Activated T-cell treated with anti-CD3 and anti-CD28 coated beads, Interleukin-2, amount 50 U/mL, for 4 hours (primary cell): ENCODE results near the gene RGS19. TPM values are rescaled to one million over a fixed set of nuclear protein-coding genes. Genes with fewer than 3 reads are reported as not detected.

Experiments used
- ATAC-seq, 2 donors: fragments of 200-7000 bp; cut with Tn5 transposase; one replicate each; pipeline ENCODE4 v1.10.0; 2021
- DNase-seq: peaks from one replicate; pipeline ENCODE4 v3.0.0-alpha.2; 2020
- H3K27me3 Mint-ChIP-seq: one replicate; pipeline ENCODE4 v1.8.0; 2021; ENCODE audit warnings: low read depth, mixed read lengths
- H3K36me3 Mint-ChIP-seq: one replicate; pipeline ENCODE4 v1.8.0; 2022; ENCODE audit warnings: mixed read lengths; ENCODE audit not compliant: insufficient read depth
- H3K4me1 Mint-ChIP-seq: one replicate; pipeline ENCODE4 v1.8.0; 2021; ENCODE audit warnings: low read depth, mixed read lengths
- H3K4me3 Mint-ChIP-seq: one replicate; pipeline ENCODE4 v1.8.0; 2021; ENCODE audit warnings: mild to moderate bottlenecking, moderate library complexity, mixed read lengths
- H3K9me3 Mint-ChIP-seq: one replicate; pipeline ENCODE4 v1.8.0; 2021; ENCODE audit warnings: mixed read lengths
- total RNA-seq, 3 donors: library from RNA; stranded (reverse); gene quantifications; one replicate each; pipeline ENCODE4 v1.2.1, GENCODE V29; 2021

RGS19 gene
- total RNA-seq, 3 donors from 2014 or later: 41.7 to 49.0 (median 47.0) TPM

DNA sequence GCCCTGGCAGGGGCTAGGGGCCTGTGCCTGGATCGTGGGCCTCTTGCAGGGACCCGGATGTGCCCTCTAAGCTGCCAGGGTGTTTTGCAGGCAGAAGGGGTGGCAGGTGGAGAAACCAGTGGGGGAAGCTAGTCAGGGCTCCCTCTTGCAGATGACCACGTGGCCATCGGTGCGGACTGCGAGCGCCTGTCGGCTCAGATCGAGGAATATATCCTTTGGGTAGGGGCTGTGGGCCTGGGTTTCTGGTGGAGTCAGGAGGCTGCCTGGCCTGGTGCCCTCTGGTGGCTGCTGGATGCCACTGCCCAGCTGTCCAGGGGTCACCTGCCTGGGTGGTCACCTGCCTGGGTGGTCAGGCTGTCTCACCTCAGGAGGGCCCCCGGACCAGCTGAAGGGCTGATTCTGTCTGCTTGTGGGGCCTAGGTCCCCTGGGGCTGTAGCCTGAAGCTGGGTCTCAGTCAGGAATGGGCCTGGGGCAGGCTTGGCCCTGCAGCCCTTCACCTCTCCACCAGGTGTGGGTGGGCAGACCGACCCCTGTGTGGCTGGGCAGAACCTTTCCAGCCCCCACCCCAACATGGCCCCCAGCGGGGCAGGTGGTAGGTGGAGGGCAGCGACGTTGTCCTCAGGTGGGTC, 9.6 kb downstream of the RGS19 start:
- H3K9me3 Mint-ChIP-seq: no peaks in the 10 kb centered on the region
- no peak for ATAC-seq
- H3K4me3 Mint-ChIP-seq: no peak overlapping the region
- peaks cover 6% of the 10 kb centered on the region for H3K36me3 Mint-ChIP-seq
- no peaks in the 10 kb centered on the region for H3K27me3 Mint-ChIP-seq
- no peak for DNase-seq
- peaks cover 31% of the 10 kb centered on the region for H3K4me1 Mint-ChIP-seq

- H3K4me1 Mint-ChIP-seq: peaks cover 36% of the 10 kb centered on the region
- no peaks in the 10 kb centered on the region for H3K27me3 Mint-ChIP-seq
- no peak for ATAC-seq
Observed at GRCh38 chr20:64069209-64069613, 10.1 kb downstream of the RGS19 start.

DNA sequence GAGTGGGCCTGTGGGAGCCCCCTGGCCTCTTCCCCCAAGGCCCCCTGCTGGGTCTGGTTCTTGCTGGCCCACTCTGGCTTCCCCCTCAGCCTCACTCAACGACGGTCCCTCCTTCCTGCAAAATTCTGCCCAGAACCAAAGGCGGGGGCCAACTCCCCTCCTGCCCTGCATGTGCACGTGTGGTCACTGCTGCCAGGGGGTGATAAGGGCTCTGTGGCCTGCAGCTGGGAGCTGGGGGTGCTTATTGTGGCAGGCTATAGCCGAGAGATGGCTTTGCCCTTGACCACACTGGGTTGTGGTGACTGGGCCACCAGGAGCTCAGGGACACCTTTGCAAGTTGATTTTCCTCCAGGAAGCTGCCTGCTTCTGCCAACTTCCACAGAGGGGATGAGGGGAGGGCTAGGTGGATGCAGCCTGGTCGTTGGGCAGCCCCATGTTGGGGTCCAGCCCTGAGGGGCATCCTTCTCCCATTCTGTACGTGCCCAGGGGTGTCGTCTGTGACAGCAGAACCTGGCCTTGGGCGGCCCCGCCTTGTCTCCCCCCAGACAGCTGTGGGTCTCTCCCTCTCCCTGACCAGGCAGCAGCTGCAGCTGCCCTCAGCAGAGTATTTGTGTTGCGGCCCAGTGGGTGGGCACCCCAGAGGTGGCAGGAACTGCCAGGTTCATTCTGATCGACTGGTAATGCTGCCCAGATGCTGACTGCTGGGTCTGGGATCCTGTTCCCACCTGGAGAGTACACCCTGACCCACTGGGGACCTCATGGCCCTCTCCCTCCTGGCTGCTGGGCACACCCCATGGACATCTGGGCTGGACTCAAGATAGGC, 10.7 kb downstream of the RGS19 start:
- Mint-ChIP-seq H3K9me3 (no peaks in the 10 kb centered on the region), H3K36me3 (peaks cover 4% of the 10 kb centered on the region), H3K4me3 (no peak overlapping the region), H3K27me3 (no peaks in the 10 kb centered on the region), H3K4me1 (peaks cover 42% of the 10 kb centered on the region)
- DNase-seq (no peak), ATAC-seq (no peak)

More at GRCh38 chr20:64069209-64069613, 10.1 kb downstream of the RGS19 start:
- no peak for DNase-seq
- Mint-ChIP-seq H3K4me3 (no peak overlapping the region), H3K36me3 (peaks cover 6% of the 10 kb centered on the region), H3K9me3 (no peaks in the 10 kb centered on the region)

GRCh38 chr20:64067733-64068307, 11.5 kb downstream of the RGS19 start:
- DNase-seq (no peak), ATAC-seq (no peak)
- no peaks in the 10 kb centered on the region for H3K36me3 Mint-ChIP-seq
- no peaks in the 10 kb centered on the region for H3K27me3 Mint-ChIP-seq
- H3K4me3 Mint-ChIP-seq: no peak overlapping the region
- H3K4me1 Mint-ChIP-seq: peaks cover 42% of the 10 kb centered on the region
- no peaks in the 10 kb centered on the region for H3K9me3 Mint-ChIP-seq

GRCh38 chr20:64067005-64067632, 12.2 kb downstream of the RGS19 start:
- peaks cover 42% of the 10 kb centered on the region for H3K4me1 Mint-ChIP-seq
- no peaks in the 10 kb centered on the region for H3K9me3 Mint-ChIP-seq
- H3K27me3 Mint-ChIP-seq: no peaks in the 10 kb centered on the region
- no peak for ATAC-seq
- H3K4me3 Mint-ChIP-seq: no peak overlapping the region
- no peak for DNase-seq
- no peaks in the 10 kb centered on the region for H3K36me3 Mint-ChIP-seq

DNA sequence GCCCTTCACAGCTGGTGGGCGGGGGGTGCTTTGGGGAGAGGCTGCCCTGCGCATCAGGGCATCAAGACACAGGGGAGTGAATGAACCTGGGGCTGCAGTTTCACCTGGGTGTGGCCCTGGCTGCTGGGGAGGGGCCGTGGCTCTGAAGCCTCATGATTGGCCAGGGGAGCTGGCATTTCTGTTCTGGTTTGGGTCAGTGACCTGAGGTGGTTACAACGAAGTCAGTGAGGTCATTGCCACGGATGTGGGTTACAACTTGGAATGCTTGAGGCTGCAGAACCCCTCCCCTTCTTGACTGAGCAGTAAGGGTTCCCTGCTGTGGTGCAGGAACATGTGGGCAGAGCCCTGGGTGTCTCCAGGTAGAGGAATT, 13.4 kb downstream of the RGS19 start:
- DNase-seq: no peak
- ATAC-seq: peak; percentile 9 to 20
- no peaks in the 10 kb centered on the region for H3K9me3 Mint-ChIP-seq
- H3K36me3 Mint-ChIP-seq: no peaks in the 10 kb centered on the region
- H3K4me1 Mint-ChIP-seq: peaks cover 42% of the 10 kb centered on the region
- H3K4me3 Mint-ChIP-seq: peak overlapping the region; percentile 47
- no peaks in the 10 kb centered on the region for H3K27me3 Mint-ChIP-seq

- H3K4me3 Mint-ChIP-seq: peak overlapping the region; percentile 47
- H3K9me3 Mint-ChIP-seq: no peaks in the 10 kb centered on the region
- H3K27me3 Mint-ChIP-seq: no peaks in the 10 kb centered on the region
- DNase-seq (no peak), ATAC-seq (no peak)
- peaks cover 42% of the 10 kb centered on the region for H3K4me1 Mint-ChIP-seq
- no peaks in the 10 kb centered on the region for H3K36me3 Mint-ChIP-seq
Observed at GRCh38 chr20:64065062-64065973, 14.0 kb downstream of the RGS19 start.

- Mint-ChIP-seq H3K36me3 (no peaks in the 10 kb centered on the region), H3K4me3 (peak overlapping the region; percentile 85), H3K27me3 (no peaks in the 10 kb centered on the region), H3K9me3 (no peaks in the 10 kb centered on the region), H3K4me1 (peaks cover 42% of the 10 kb centered on the region)
- ATAC-seq: no peak
- no peak for DNase-seq
Observed at GRCh38 chr20:64064145-64064698, 15.1 kb downstream of the RGS19 start.

DNA sequence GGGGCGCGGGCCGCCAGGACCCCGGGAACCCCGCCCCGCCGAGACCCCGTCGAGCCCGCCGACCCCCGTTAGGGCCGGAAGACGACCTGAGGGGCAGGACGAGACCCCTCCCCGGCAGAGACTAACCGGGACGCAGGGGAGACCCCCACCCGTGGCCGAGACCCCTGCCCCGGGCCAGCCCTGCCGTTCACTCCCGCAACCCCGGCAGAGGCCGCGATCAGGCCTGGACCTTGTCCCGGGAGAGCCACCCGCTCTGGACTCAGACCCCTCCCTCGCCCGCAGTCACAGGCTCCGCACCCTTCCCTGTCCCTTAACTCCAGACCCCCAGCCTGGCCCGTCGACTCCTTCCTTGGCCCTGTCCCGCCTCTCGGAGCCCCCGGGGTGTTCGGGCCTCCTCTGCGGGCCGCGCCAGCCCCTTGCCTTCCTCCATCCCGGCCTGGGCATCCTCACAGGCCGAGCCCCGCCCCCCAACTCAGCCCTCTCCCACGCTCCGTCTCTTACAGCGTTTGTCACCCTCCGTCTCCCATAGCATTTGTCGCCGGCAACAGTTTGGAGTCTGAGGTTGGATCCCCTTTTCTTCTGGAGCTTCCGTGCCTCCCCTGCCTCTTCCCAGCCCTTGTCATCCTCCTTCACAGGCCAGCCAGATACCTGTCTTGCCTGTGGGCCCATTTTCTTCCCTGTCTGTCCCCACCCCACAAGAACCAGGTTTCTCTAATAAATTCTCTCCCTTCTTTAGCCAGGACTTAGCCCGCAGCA, 15.8 kb downstream of the RGS19 start:
- peak; percentile 13 to 22 for ATAC-seq
- H3K36me3 Mint-ChIP-seq: no peaks in the 10 kb centered on the region
- H3K9me3 Mint-ChIP-seq: no peaks in the 10 kb centered on the region
- H3K4me1 Mint-ChIP-seq: peaks cover 40% of the 10 kb centered on the region
- no peak for DNase-seq
- peak overlapping the region; percentile 85 for H3K4me3 Mint-ChIP-seq
- H3K27me3 Mint-ChIP-seq: no peaks in the 10 kb centered on the region

- Mint-ChIP-seq H3K9me3 (no peaks in the 10 kb centered on the region), H3K27me3 (no peaks in the 10 kb centered on the region), H3K4me3 (peak within 1 kb of the TSS; percentile 85), H3K36me3 (no peaks in the 10 kb centered on the region), H3K4me1 (peaks cover 42% of the 10 kb centered on the region)
- DNase-seq (peak; percentile 93), ATAC-seq (peak; percentile 92 to 96)
Observed at GRCh38 chr20:64062596-64063388, 16.5 kb downstream of the RGS19 start, which contains the start of gene TCEA2. Gene TCEA2 (plus strand): TSS chr20:64063198. CDS start chr20:64063313, 115 bp downstream.

DNA sequence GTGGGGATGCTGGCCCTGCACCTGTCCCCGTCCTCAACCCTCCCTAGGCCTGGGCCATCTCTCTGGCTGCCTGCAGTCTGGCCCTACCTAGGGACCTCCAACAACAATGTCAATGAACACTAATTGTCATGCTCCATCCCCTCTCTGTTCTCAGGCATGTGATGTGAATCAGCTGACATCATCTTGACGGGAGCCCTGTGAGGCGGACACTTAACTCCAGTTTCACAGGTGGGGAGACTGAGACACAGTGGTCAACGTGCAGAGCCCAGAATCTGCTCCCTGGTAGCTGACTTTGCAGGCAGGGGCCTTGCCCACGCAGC, 17.1 kb downstream of the RGS19 start:
- Mint-ChIP-seq H3K27me3 (no peaks in the 10 kb centered on the region), H3K4me1 (peaks cover 46% of the 10 kb centered on the region), H3K4me3 (no peak overlapping the region), H3K9me3 (no peaks in the 10 kb centered on the region), H3K36me3 (no peaks in the 10 kb centered on the region)
- DNase-seq (no peak), ATAC-seq (no peak)

GRCh38 chr20:64058536-64058935, 20.8 kb downstream of the RGS19 start:
- Mint-ChIP-seq H3K4me3 (no peak overlapping the region), H3K36me3 (no peaks in the 10 kb centered on the region), H3K4me1 (peaks cover 12% of the 10 kb centered on the region), H3K9me3 (no peaks in the 10 kb centered on the region), H3K27me3 (peaks cover 10% of the 10 kb centered on the region)
- ATAC-seq (no peak), DNase-seq (no peak)
